Gastroesophageal sphincter (tissue), 4 donors: Measurements from ENCODE around the gene ZBTB16. TPM values are rescaled to one million over a fixed set of nuclear protein-coding genes. Genes with fewer than 3 reads are reported as not detected.

Experiments
- ATAC-seq: fragments of 150-250 bp; one replicate; pipeline ENCODE4 v1.9.1; 2016; ENCODE audit warnings: mild to moderate bottlenecking, moderate library complexity
- H3K27ac ChIP-seq, 4 donors: fragments of 200-600 bp; sonication (generic) in 3 of 4; 1 replicate in 3 of 4; 2 replicates in 1 of 4; pipeline ENCODE4 v1.5.1; 2016 to 2019
- H3K27me3 ChIP-seq: fragments of 200-600 bp; sonication (generic); one replicate; pipeline ENCODE4 v1.5.1; 2019
- H3K36me3 ChIP-seq, 2 donors: fragments of 200-600 bp; sonication (generic); one replicate each; pipeline ENCODE4 v1.5.1; 2019; ENCODE audit warnings: control low read depth in 1 of 2
- H3K4me1 ChIP-seq, 3 donors: fragments of 200-600 bp; sonication (generic); 1 replicate in 2 of 3; 2 replicates in 1 of 3; pipeline ENCODE4 v1.5.1; 2016 to 2019; ENCODE audit warnings: control low read depth in 2 of 3
- H3K4me3 ChIP-seq, 2 donors: fragments of 200-600 bp; sonication (generic); one replicate each; pipeline ENCODE4 v1.5.1; 2019; ENCODE audit warnings: mild to moderate bottlenecking in 1 of 2, moderate library complexity in 1 of 2
- H3K9me3 ChIP-seq, 3 donors: fragments of 200-600 bp; sonication (generic); one replicate each; pipeline ENCODE4 v1.5.1; 2017 to 2019; ENCODE audit warnings: control low read depth in 2 of 3
- CTCF ChIP-seq, 4 experiments: fragments of 200-600 bp in 2 of 4; fragments of 450-650 bp in 2 of 4; sonication (generic) in 1 of 4; IDR thresholded peaks; one replicate each; pipeline ENCODE4 v1.5.1; 2017 to 2019; ENCODE audit warnings: antibody characterized with exemption in 4 of 4, mild to moderate bottlenecking in 2 of 4, moderate library complexity in 2 of 4
- EP300 ChIP-seq: sonication (generic); formaldehyde crosslinking; IDR thresholded peaks from one replicate; pipeline ENCODE4 v1.6.1; 2017; ENCODE audit warnings: antibody characterized with exemption, mild to moderate bottlenecking
- POLR2A ChIP-seq, 2 donors: fragments of 450-650 bp; IDR thresholded peaks; one replicate each; pipeline ENCODE4 v1.6.1; 2017; ENCODE audit warnings: antibody characterized with exemption in 2 of 2, mild to moderate bottlenecking in 2 of 2, moderate library complexity in 1 of 2
- POLR2AphosphoS5 ChIP-seq: sonication (generic); formaldehyde crosslinking; IDR thresholded peaks from one replicate; pipeline ENCODE4 v1.6.1; 2017; ENCODE audit warnings: antibody characterized with exemption
- WGBS, 2 donors: methylation state at CpG; one replicate each; pipeline ENCODE4 v1.1.5; 2018; ENCODE audit warnings: low coverage in 1 of 2; 5-methylcytosine and 5-hydroxymethylcytosine counted together
- total RNA-seq, 4 donors: library from RNA; depleted of rRNA; stranded (reverse); fragments of >200 nt; gene quantifications; one replicate each; pipeline ENCODE4 v1.1.0, GENCODE V29; 2016

The ZBTB16 gene
- total RNA-seq, 4 donors from 2014 or later: 153 to 284 (median 232) TPM

DNA sequence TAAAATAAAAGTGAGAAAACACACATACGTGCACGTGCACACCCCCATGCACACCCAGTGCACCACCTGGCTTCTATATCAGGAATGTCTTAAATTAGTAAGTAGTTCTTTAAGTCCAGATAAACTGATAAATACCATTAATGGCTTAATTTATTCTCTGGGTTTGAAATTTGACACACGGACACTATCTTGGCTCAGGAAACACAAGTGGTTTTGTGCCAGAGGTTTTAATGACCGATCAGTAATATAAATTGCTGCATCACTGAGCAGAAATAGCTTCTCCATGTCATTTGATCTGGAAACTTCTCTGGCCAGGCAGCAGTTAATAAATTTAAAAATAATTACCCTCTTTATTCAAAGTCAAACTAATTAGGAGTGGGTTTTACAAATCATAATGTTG is 135.2 kb downstream of the ZBTB16 start:
- peaks cover 52 to 79% (median 66%) of the 10 kb centered on the region in 3 donors for H3K4me1 ChIP-seq
- no peak for TF ChIP-seq POLR2AphosphoS5
- peak in 2 of 4 experiments; percentile 0 to 12 for TF ChIP-seq CTCF (IDR thresholded peaks at IDR 0.05)
- 24 to 27% methylated on average over 4 of the region's 4 CpGs for WGBS, 2 donors

DNA sequence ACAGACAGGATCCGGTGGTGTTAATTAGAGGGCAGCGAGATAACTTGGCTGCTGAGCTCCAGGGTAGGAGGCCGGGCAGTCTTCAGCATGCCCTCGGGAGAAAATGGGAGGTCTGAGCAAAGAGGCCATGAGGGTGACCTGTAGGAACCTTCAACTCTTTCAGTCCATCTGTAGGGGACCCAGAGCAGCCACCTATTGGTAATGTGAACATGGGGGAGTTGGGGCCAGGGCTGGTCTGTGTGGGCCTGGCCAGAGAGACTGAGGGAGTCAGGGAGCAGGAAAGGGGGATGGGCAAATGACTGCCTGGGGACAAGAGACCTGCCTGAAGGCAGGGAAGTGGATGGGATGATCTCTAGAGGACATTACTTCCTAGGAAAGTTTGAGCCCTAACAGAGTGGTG is 135.6 kb downstream of the ZBTB16 start:
- no peak for ATAC-seq
- Histone ChIP-seq H3K27ac (peak overlapping the region; percentile 92 to 100 (median 96)), H3K27me3 (no peaks in the 10 kb centered on the region), H3K9me3 (no peaks in the 10 kb centered on the region), H3K4me3 (no peak overlapping the region), H3K4me1 (peaks cover 53 to 84% (median 66%) of the 10 kb centered on the region in 3 donors), H3K36me3 (peaks cover 0 to 45% of the 10 kb centered on the region in 2 donors)
- TF ChIP-seq EP300 (no peak), POLR2AphosphoS5 (no peak), POLR2A (IDR thresholded peaks at IDR 0.05) (no peak), CTCF (IDR thresholded peaks at IDR 0.05) (no peak)
- WGBS, 2 donors: 62 to 70% methylated on average over 2 to 3 of the region's 4 CpGs

More for the DNA sequence above, 135.2 kb downstream of the ZBTB16 start:
- H3K36me3 ChIP-seq: peaks cover 0 to 49% of the 10 kb centered on the region in 2 donors
- H3K27me3 ChIP-seq: no peaks in the 10 kb centered on the region
- H3K27ac ChIP-seq: peak overlapping the region; percentile 92 to 100 (median 96)
- H3K4me3 ChIP-seq: no peak overlapping the region
- no peak for ATAC-seq
- H3K9me3 ChIP-seq: no peaks in the 10 kb centered on the region

DNA sequence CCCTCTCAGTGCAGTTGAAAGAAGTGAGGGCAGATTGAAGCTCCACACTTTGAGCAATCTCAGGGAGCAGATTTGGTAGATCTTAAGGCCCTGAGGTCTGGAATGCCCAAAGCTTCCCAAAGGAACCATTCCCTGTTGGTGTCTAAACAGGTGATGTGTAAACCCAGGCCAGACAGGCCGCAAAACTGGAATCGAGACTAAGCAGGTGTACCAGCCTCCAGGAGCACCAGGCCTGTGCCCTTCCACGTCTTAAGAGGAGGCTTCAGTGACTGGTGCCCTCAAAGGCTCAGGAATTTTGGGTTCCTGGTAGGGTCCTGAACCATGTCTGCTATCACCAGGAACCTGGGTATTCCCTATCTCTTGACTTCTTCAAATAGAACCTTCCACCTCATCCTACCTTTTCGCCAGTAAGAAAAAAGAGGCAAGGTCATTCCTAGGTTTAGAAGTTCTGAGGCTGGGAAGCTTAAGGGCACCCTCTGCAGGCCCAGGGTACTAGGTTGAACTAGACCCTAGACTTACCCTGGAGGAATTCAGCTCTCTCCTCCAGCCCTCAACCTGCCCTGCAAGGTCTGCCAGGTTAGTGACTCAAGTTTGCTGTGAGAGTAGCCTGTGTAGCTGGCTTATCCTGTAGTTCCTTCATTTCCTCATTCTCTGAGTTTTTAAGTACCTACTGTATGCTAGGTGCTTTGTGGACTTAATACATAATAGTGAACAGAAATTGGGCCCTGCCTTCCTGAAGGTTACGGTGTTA is 136.6 kb downstream of the ZBTB16 start:
- ATAC-seq: no peak
- no peaks in the 10 kb centered on the region for H3K9me3 ChIP-seq
- 92% methylated on average over 3 of the region's 5 CpGs; no CpG with 5 or more reads in 1 of the 2 donors for WGBS, 2 donors
- H3K27me3 ChIP-seq: no peaks in the 10 kb centered on the region
- H3K27ac ChIP-seq: peak overlapping the region; percentile 92 to 100 (median 96)
- H3K36me3 ChIP-seq: peaks cover 0 to 41% of the 10 kb centered on the region in 2 donors
- TF ChIP-seq EP300 (no peak), CTCF (IDR thresholded peaks at IDR 0.05) (no peak)
- H3K4me3 ChIP-seq: no peak overlapping the region
- peaks cover 61 to 94% (median 75%) of the 10 kb centered on the region in 3 donors for H3K4me1 ChIP-seq

- Histone ChIP-seq H3K9me3 (no peaks in the 10 kb centered on the region), H3K4me3 (peak overlapping the region in 1 of 2 donors; percentile 7), H3K27ac (peak overlapping the region; percentile 92 to 100 (median 96)), H3K27me3 (no peaks in the 10 kb centered on the region), H3K36me3 (peaks cover 0 to 38% of the 10 kb centered on the region in 2 donors), H3K4me1 (peaks cover 67 to 100% (median 79%) of the 10 kb centered on the region in 3 donors)
- WGBS, 2 donors: 40 to 58% methylated on average over 5 to 7 of the region's 7 CpGs
- peak; percentile 0 for ATAC-seq
- TF ChIP-seq POLR2A (IDR thresholded peaks at IDR 0.05) (no peak), POLR2AphosphoS5 (peak; percentile 61), EP300 (no peak), CTCF (IDR thresholded peaks at IDR 0.05) (no peak)
Measured at GRCh38 chr11:114196997-114197703, 137.6 kb downstream of the ZBTB16 start.
